ENCODE results near the gene XYLT1.

The XYLT1 gene

GRCh38 chr16:17144431-17144830 lies 326.3 kb downstream of the XYLT1 start:
- Mint-ChIP-seq H3K27ac (no peak overlapping the region), H3K4me3 (no peak overlapping the region), H3K36me3 (peaks cover 10% of the 10 kb centered on the region), H3K4me1 (no peaks in the 10 kb centered on the region), H3K9me3 (no peaks in the 10 kb centered on the region), H3K27me3 (no peaks in the 10 kb centered on the region)

GRCh38 chr16:17143546-17144419 lies 327.0 kb downstream of the XYLT1 start:
- H3K27ac Mint-ChIP-seq = no peak overlapping the region
- peaks cover 12% of the 10 kb centered on the region for H3K36me3 Mint-ChIP-seq
- no peaks in the 10 kb centered on the region for H3K9me3 Mint-ChIP-seq
- no peaks in the 10 kb centered on the region for H3K4me1 Mint-ChIP-seq
- no peak overlapping the region for H3K4me3 Mint-ChIP-seq
- H3K27me3 Mint-ChIP-seq = no peaks in the 10 kb centered on the region

GRCh38 chr16:17138801-17139200 lies 332.0 kb downstream of the XYLT1 start:
- H3K36me3 Mint-ChIP-seq = peaks cover 19% of the 10 kb centered on the region
- no peaks in the 10 kb centered on the region for H3K4me1 Mint-ChIP-seq

GRCh38 chr16:17135439-17135838 lies 335.3 kb downstream of the XYLT1 start:
- no peak overlapping the region for H3K4me3 Mint-ChIP-seq
- H3K4me1 Mint-ChIP-seq = peaks cover 20% of the 10 kb centered on the region
- no peaks in the 10 kb centered on the region for H3K9me3 Mint-ChIP-seq
- peaks cover 34% of the 10 kb centered on the region for H3K36me3 Mint-ChIP-seq
- no peaks in the 10 kb centered on the region for H3K27me3 Mint-ChIP-seq
- H3K27ac Mint-ChIP-seq = no peak overlapping the region

More at GRCh38 chr16:17138801-17139200, 332.0 kb downstream of the XYLT1 start:
- Mint-ChIP-seq H3K4me3 (no peak overlapping the region), H3K27ac (no peak overlapping the region), H3K27me3 (no peaks in the 10 kb centered on the region), H3K9me3 (no peaks in the 10 kb centered on the region)

- no peaks in the 10 kb centered on the region for H3K27me3 Mint-ChIP-seq
These were observed 336.2 kb downstream of the XYLT1 start for GRCh38 chr16:17134586-17134985.

GRCh38 chr16:17133851-17134250 lies 336.9 kb downstream of the XYLT1 start:
- H3K4me1 Mint-ChIP-seq = peaks cover 20% of the 10 kb centered on the region
- no peak overlapping the region for H3K4me3 Mint-ChIP-seq
- no peak overlapping the region for H3K27ac Mint-ChIP-seq
- no peaks in the 10 kb centered on the region for H3K9me3 Mint-ChIP-seq
- peaks cover 29% of the 10 kb centered on the region for H3K36me3 Mint-ChIP-seq
- H3K27me3 Mint-ChIP-seq = no peaks in the 10 kb centered on the region

More at GRCh38 chr16:17134586-17134985, 336.2 kb downstream of the XYLT1 start:
- peaks cover 20% of the 10 kb centered on the region for H3K4me1 Mint-ChIP-seq
- no peaks in the 10 kb centered on the region for H3K9me3 Mint-ChIP-seq
- H3K4me3 Mint-ChIP-seq = no peak overlapping the region
- peaks cover 32% of the 10 kb centered on the region for H3K36me3 Mint-ChIP-seq
- no peak overlapping the region for H3K27ac Mint-ChIP-seq

- Mint-ChIP-seq H3K4me1 (peaks cover 20% of the 10 kb centered on the region), H3K36me3 (peaks cover 41% of the 10 kb centered on the region), H3K27ac (no peak overlapping the region), H3K27me3 (no peaks in the 10 kb centered on the region), H3K4me3 (no peak overlapping the region), H3K9me3 (no peaks in the 10 kb centered on the region)
These were observed 339.4 kb downstream of the XYLT1 start for GRCh38 chr16:17131351-17131750.

GRCh38 chr16:17130733-17131132 lies 340.0 kb downstream of the XYLT1 start:
- H3K27me3 Mint-ChIP-seq = no peaks in the 10 kb centered on the region
- peaks cover 20% of the 10 kb centered on the region for H3K4me1 Mint-ChIP-seq
- no peaks in the 10 kb centered on the region for H3K9me3 Mint-ChIP-seq
- H3K4me3 Mint-ChIP-seq = no peak overlapping the region
- H3K36me3 Mint-ChIP-seq = peaks cover 45% of the 10 kb centered on the region
- peak overlapping the region; percentile 9 for H3K27ac Mint-ChIP-seq

- H3K36me3 Mint-ChIP-seq = peaks cover 50% of the 10 kb centered on the region
These were observed 340.8 kb downstream of the XYLT1 start for GRCh38 chr16:17129971-17130370.

GRCh38 chr16:17128791-17129190 lies 342.0 kb downstream of the XYLT1 start:
- no peaks in the 10 kb centered on the region for H3K9me3 Mint-ChIP-seq
- no peaks in the 10 kb centered on the region for H3K27me3 Mint-ChIP-seq
- no peak overlapping the region for H3K27ac Mint-ChIP-seq
- H3K4me1 Mint-ChIP-seq = peaks cover 20% of the 10 kb centered on the region
- H3K36me3 Mint-ChIP-seq = peaks cover 55% of the 10 kb centered on the region
- no peak overlapping the region for H3K4me3 Mint-ChIP-seq

More at GRCh38 chr16:17129971-17130370, 340.8 kb downstream of the XYLT1 start:
- Mint-ChIP-seq H3K9me3 (no peaks in the 10 kb centered on the region), H3K4me1 (peaks cover 20% of the 10 kb centered on the region), H3K4me3 (no peak overlapping the region), H3K27ac (no peak overlapping the region), H3K27me3 (no peaks in the 10 kb centered on the region)

- no peaks in the 10 kb centered on the region for H3K9me3 Mint-ChIP-seq
- peaks cover 6% of the 10 kb centered on the region for H3K4me1 Mint-ChIP-seq
- H3K4me3 Mint-ChIP-seq = no peak overlapping the region
- H3K27me3 Mint-ChIP-seq = no peaks in the 10 kb centered on the region
- H3K36me3 Mint-ChIP-seq = peaks cover 48% of the 10 kb centered on the region
- H3K27ac Mint-ChIP-seq = no peak overlapping the region
These were observed 344.6 kb downstream of the XYLT1 start for GRCh38 chr16:17126156-17126555.

- Mint-ChIP-seq H3K9me3 (no peaks in the 10 kb centered on the region), H3K36me3 (peaks cover 46% of the 10 kb centered on the region), H3K27ac (no peak overlapping the region), H3K27me3 (no peaks in the 10 kb centered on the region), H3K4me1 (peaks cover 1% of the 10 kb centered on the region), H3K4me3 (no peak overlapping the region)
These were observed 345.1 kb downstream of the XYLT1 start for GRCh38 chr16:17125671-17126070.

GRCh38 chr16:17117906-17118577 lies 352.7 kb downstream of the XYLT1 start:
- no peak overlapping the region for H3K27ac Mint-ChIP-seq
- H3K4me3 Mint-ChIP-seq = no peak overlapping the region
- H3K9me3 Mint-ChIP-seq = no peaks in the 10 kb centered on the region
- peaks cover 15% of the 10 kb centered on the region for H3K36me3 Mint-ChIP-seq
- no peaks in the 10 kb centered on the region for H3K4me1 Mint-ChIP-seq
- no peaks in the 10 kb centered on the region for H3K27me3 Mint-ChIP-seq

GRCh38 chr16:17116595-17117322 lies 354.0 kb downstream of the XYLT1 start:
- Mint-ChIP-seq H3K4me3 (no peak overlapping the region), H3K9me3 (no peaks in the 10 kb centered on the region), H3K36me3 (peaks cover 13% of the 10 kb centered on the region), H3K27me3 (no peaks in the 10 kb centered on the region), H3K27ac (peak overlapping the region; percentile 19), H3K4me1 (no peaks in the 10 kb centered on the region)

GRCh38 chr16:17109413-17109812 lies 361.3 kb downstream of the XYLT1 start:
- Mint-ChIP-seq H3K27ac (no peak overlapping the region), H3K27me3 (no peaks in the 10 kb centered on the region), H3K36me3 (peaks cover 8% of the 10 kb centered on the region), H3K9me3 (no peaks in the 10 kb centered on the region), H3K4me1 (peaks cover 8% of the 10 kb centered on the region), H3K4me3 (no peak overlapping the region)
